ENCODE data around the gene SYT14.
"Not testable (repeated sequence)": the region's sequence is repeated elsewhere in the genome, so short reads cannot be mapped to it uniquely, and the experiment has no call there.

Gene SYT14

GRCh38 chr1:209962856-209963255, 24.8 kb downstream of the SYT14 start:
- Histone ChIP-seq H4K20me1 (ENCODE audit: insufficient read depth, low read length) (no peaks in the 10 kb centered on the region), H3K4me1 (ENCODE audit: insufficient read depth, low read length) (no peaks in the 10 kb centered on the region), H3K9me3 (ENCODE audit: insufficient read depth, low read length, severe bottlenecking) (no peaks in the 10 kb centered on the region), H3K9ac (ENCODE audit: low read depth, low read length) (no peak overlapping the region), H3K4me2 (ENCODE audit: insufficient read depth, low read length) (no peak overlapping the region), H3K79me2 (ENCODE audit: insufficient read depth, low read length) (no peaks in the 10 kb centered on the region), H3K36me3 (ENCODE audit: insufficient read depth, low read length) (no peaks in the 10 kb centered on the region), H3K27me3 (ENCODE audit: insufficient read depth, low read length, poor library complexity) (peaks cover 6% of the 10 kb centered on the region), H2AFZ (ENCODE audit: low read depth, low read length) (no peak overlapping the region), H3K27ac (ENCODE audit: low read length) (no peak overlapping the region), H3K4me3 (ENCODE audit: low read depth in 1 of 2, low read length in 2 of 2) (no peak overlapping the region)
- TF ChIP-seq EZH2 (IDR thresholded peaks at IDR 0.05; ENCODE audit: borderline replicate concordance, low read depth, low read length, severe bottlenecking) (no peak), CTCF (IDR thresholded peaks at IDR 0.05; ENCODE audit: borderline replicate concordance, extremely low read depth, low read length, poor library complexity, severe bottlenecking) (no peak)
- ATAC-seq (ENCODE audit: insufficient read depth, low read depth) (no peak), DNase-seq (no peak)

- H2AFZ ChIP-seq (ENCODE audit: low read depth, low read length), result no peak overlapping the region
- TF ChIP-seq CTCF (IDR thresholded peaks at IDR 0.05; ENCODE audit: borderline replicate concordance, extremely low read depth, low read length, poor library complexity, severe bottlenecking) (no peak), EZH2 (IDR thresholded peaks at IDR 0.05; ENCODE audit: borderline replicate concordance, low read depth, low read length, severe bottlenecking) (no peak)
- no peaks in the 10 kb centered on the region for H3K4me1 ChIP-seq (ENCODE audit: insufficient read depth, low read length)
Measured at GRCh38 chr1:209965996-209966395, 28.0 kb downstream of the SYT14 start.

GRCh38 chr1:209978721-209979120, 40.7 kb downstream of the SYT14 start:
- H3K4me1 ChIP-seq (ENCODE audit: insufficient read depth, low read length); H3K36me3 ChIP-seq (ENCODE audit: insufficient read depth, low read length); H3K27ac ChIP-seq (ENCODE audit: low read length); H3K79me2 ChIP-seq (ENCODE audit: insufficient read depth, low read length); DNase-seq; H3K9ac ChIP-seq (ENCODE audit: low read depth, low read length); H3K27me3 ChIP-seq (ENCODE audit: insufficient read depth, low read length, poor library complexity); H2AFZ ChIP-seq (ENCODE audit: low read depth, low read length); H3K4me3 ChIP-seq (ENCODE audit: low read depth in 1 of 2, low read length in 2 of 2); H3K9me3 ChIP-seq (ENCODE audit: insufficient read depth, low read length, severe bottlenecking); H4K20me1 ChIP-seq (ENCODE audit: insufficient read depth, low read length); H3K4me2 ChIP-seq (ENCODE audit: insufficient read depth, low read length); ATAC-seq (ENCODE audit: insufficient read depth, low read depth): not testable (repeated sequence)

More at GRCh38 chr1:209965996-209966395, 28.0 kb downstream of the SYT14 start:
- ATAC-seq (ENCODE audit: insufficient read depth, low read depth) (no peak), DNase-seq (no peak)
- H3K36me3 ChIP-seq (ENCODE audit: insufficient read depth, low read length), result no peaks in the 10 kb centered on the region
- no peaks in the 10 kb centered on the region for H3K9me3 ChIP-seq (ENCODE audit: insufficient read depth, low read length, severe bottlenecking)
- no peak overlapping the region for H3K4me2 ChIP-seq (ENCODE audit: insufficient read depth, low read length)
- H3K79me2 ChIP-seq (ENCODE audit: insufficient read depth, low read length), result no peaks in the 10 kb centered on the region
- H3K27me3 ChIP-seq (ENCODE audit: insufficient read depth, low read length, poor library complexity), result peaks cover 6% of the 10 kb centered on the region
- H3K4me3 ChIP-seq (ENCODE audit: low read depth in 1 of 2, low read length in 2 of 2), result no peak overlapping the region
- H4K20me1 ChIP-seq (ENCODE audit: insufficient read depth, low read length), result no peaks in the 10 kb centered on the region
- no peak overlapping the region for H3K27ac ChIP-seq (ENCODE audit: low read length)
- no peak overlapping the region for H3K9ac ChIP-seq (ENCODE audit: low read depth, low read length)

GRCh38 chr1:209983953-209984352, 45.9 kb downstream of the SYT14 start:
- H3K27ac ChIP-seq (ENCODE audit: low read length), result no peak overlapping the region
- H3K9me3 ChIP-seq (ENCODE audit: insufficient read depth, low read length, severe bottlenecking), result no peaks in the 10 kb centered on the region
- no peaks in the 10 kb centered on the region for H3K36me3 ChIP-seq (ENCODE audit: insufficient read depth, low read length)
- H4K20me1 ChIP-seq (ENCODE audit: insufficient read depth, low read length), result no peaks in the 10 kb centered on the region
- no peaks in the 10 kb centered on the region for H3K27me3 ChIP-seq (ENCODE audit: insufficient read depth, low read length, poor library complexity)
- DNase-seq (no peak), ATAC-seq (ENCODE audit: insufficient read depth, low read depth) (no peak)
- H3K9ac ChIP-seq (ENCODE audit: low read depth, low read length), result no peak overlapping the region
- no peak for TF ChIP-seq EZH2 (IDR thresholded peaks at IDR 0.05; ENCODE audit: borderline replicate concordance, low read depth, low read length, severe bottlenecking)
- TF ChIP-seq CTCF (IDR thresholded peaks at IDR 0.05; ENCODE audit: borderline replicate concordance, extremely low read depth, low read length, poor library complexity, severe bottlenecking), result no peak
- H3K4me2 ChIP-seq (ENCODE audit: insufficient read depth, low read length), result no peak overlapping the region
- H2AFZ ChIP-seq (ENCODE audit: low read depth, low read length), result no peak overlapping the region
- H3K4me3 ChIP-seq (ENCODE audit: low read depth in 1 of 2, low read length in 2 of 2), result no peak overlapping the region
- H3K4me1 ChIP-seq (ENCODE audit: insufficient read depth, low read length), result no peaks in the 10 kb centered on the region
- no peaks in the 10 kb centered on the region for H3K79me2 ChIP-seq (ENCODE audit: insufficient read depth, low read length)
